Motor neuron (in vitro differentiated cells): ENCODE measurements around the gene KYAT1. TPM values are rescaled to one million over a fixed set of nuclear protein-coding genes. Genes with fewer than 3 reads are reported as not detected.

Experiments used
- ATAC-seq, 8 experiments: fragments of 200-7000 bp; cut with Tn5 transposase; replicated peaks in 6 of 8; 2 replicates each; pipeline ENCODE4 v1.8.0; 2021; ENCODE audit warnings: mild to moderate bottlenecking in 8 of 8, moderate library complexity in 8 of 8
- H3K27ac ChIP-seq, 2 donors: fragments of 250-450 bp; sonication (Bioruptor Pico); 2 replicates each; pipeline ENCODE4 v1.9.0; 2021; ENCODE audit warnings: antibody characterized with exemption in 2 of 2, mild to moderate bottlenecking in 2 of 2, moderate library complexity in 1 of 2
- H3K4me1 ChIP-seq, 2 donors: fragments of 250-450 bp; sonication (Bioruptor Pico); replicated peaks in 1 of 2; 2 replicates each; pipeline ENCODE4 v1.6.1; 2021; ENCODE audit warnings: antibody characterized with exemption in 2 of 2, mild to moderate bottlenecking in 2 of 2, moderate library complexity in 1 of 2
- H3K4me3 ChIP-seq, 5 donors: fragments of 250-450 bp; sonication (Bioruptor Pico); 2 replicates each; pipeline ENCODE4 v1.9.0; 2021; ENCODE audit warnings: antibody characterized with exemption in 5 of 5, mild to moderate bottlenecking in 5 of 5, moderate library complexity in 4 of 5
- WGBS, 10 experiments: fragments of 450-650 bp; shearing (Covaris generic); methylation state at CpG; one replicate each; pipeline ENCODE4 v1.0.0; 2022; 5-methylcytosine and 5-hydroxymethylcytosine counted together
- in situ Hi-C, 9 experiments: fragments of 400-800 bp; cut with MboI; loops; one replicate each; pipeline ENCODE4 v1.15.0; 2021; ENCODE audit warnings: low sequenced_read_pairs in 9 of 9, low pct_unique_long_range_greater_than_20kb in 2 of 9; ENCODE audit not compliant: unreplicated experiment in 9 of 9
- total RNA-seq, 8 experiments: library from RNA; unstranded; fragments of 300-600 nt; gene quantifications; 2 replicates each; pipeline versions ENCODE4 v1.2.3 to v1.2.4, GENCODE V29; 2022

The KYAT1 gene
- total RNA-seq, 8 experiments from 2014 or later: 4.0 to 15.9 (median 10.8) TPM

DNA sequence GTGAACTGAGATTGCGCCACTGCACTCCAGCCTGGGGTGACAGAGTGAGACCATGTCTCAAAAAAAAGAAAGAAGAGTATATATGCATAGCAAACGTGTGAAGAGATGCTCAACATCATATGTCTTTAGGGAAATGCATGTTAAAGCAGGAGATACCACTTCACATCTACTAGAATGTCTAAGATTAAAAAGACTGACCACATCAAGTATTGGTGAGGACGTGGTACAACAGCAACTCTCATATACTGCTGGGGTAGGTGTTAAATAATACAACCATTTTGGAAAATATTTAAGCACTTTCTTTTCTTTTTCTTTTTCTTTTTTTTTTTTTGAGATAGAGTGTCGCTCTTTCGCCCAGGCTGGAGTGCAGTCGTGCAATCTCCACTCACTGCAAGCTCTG lies 96.3 kb downstream of the KYAT1 start:
- in situ Hi-C loops: no loop called here
- Histone ChIP-seq H3K4me1 (peaks cover 5 to 6% of the 10 kb centered on the region in 2 donors), H3K27ac (no peak overlapping the region), H3K4me3 (no peak overlapping the region)
- no peak for ATAC-seq
- 70 to 100% (median 92%) methylated on average over 1 to 5 of the region's 6 CpGs; no CpG with 5 or more reads in 1 of the 10 experiments for WGBS, 10 experiments

Other genes with a start within 250 kb of the KYAT1 start
- 10 to 100 TPM; 21.1 to 62.7 (median 28.3) TPM for gene DYNC2I2, start 225.1 kb downstream of the KYAT1 start, total RNA-seq
- gene SET, start 192.7 kb downstream of the KYAT1 start, total RNA-seq: 100 to 1,000 TPM; 328 to 639 (median 393) TPM
- 1 to 10 TPM in 3 of 8 experiments, under 1 TPM in 5; 0.07 to 7.3 (median 0.68) TPM for gene PKN3, start 179.4 kb downstream of the KYAT1 start, total RNA-seq
- gene ZDHHC12, start 157.8 kb downstream of the KYAT1 start, total RNA-seq: 10 to 100 TPM in 5 of 8 experiments, 1 to 10 TPM in 3; 3.7 to 31.4 (median 11.7) TPM
- 10 to 100 TPM; 17.8 to 35.1 (median 24.5) TPM for gene ZER1, start 110.0 kb downstream of the KYAT1 start, total RNA-seq
- 10 to 100 TPM in 5 of 8 experiments, 1 to 10 TPM in 3; 8.7 to 18.9 (median 13.1) TPM for gene TBC1D13, start 94.7 kb downstream of the KYAT1 start, total RNA-seq
- 10 to 100 TPM in 7 of 8 experiments, 1 to 10 TPM in 1; 8.5 to 20.1 (median 16.7) TPM for gene ENDOG, start 63.5 kb downstream of the KYAT1 start, total RNA-seq
- gene SPOUT1, start 52.2 kb downstream of the KYAT1 start, total RNA-seq: 10 to 100 TPM; 12.3 to 44.3 (median 21.6) TPM
- gene LRRC8A, start 183 bp upstream of the KYAT1 start, total RNA-seq: 10 to 100 TPM; 13.7 to 26.8 (median 22.6) TPM
- gene PHYHD1, start 39.0 kb upstream of the KYAT1 start, total RNA-seq: 10 to 100 TPM in 2 of 8 experiments, 1 to 10 TPM in 2, under 1 TPM in 4; 0.16 to 16.4 (median 0.97) TPM
- 10 to 100 TPM in 5 of 8 experiments, 1 to 10 TPM in 3; 7.5 to 27.9 (median 16.3) TPM for gene DOLK, start 65.7 kb upstream of the KYAT1 start, total RNA-seq
- gene NUP188, start 65.7 kb upstream of the KYAT1 start, total RNA-seq: 10 to 100 TPM; 16.3 to 69.4 (median 21.6) TPM
- 10 to 100 TPM; 27.8 to 95.9 (median 44.5) TPM for gene SH3GLB2, start 146.4 kb upstream of the KYAT1 start, total RNA-seq
- gene MIGA2, start 154.7 kb upstream of the KYAT1 start, total RNA-seq: 10 to 100 TPM; 12.0 to 44.2 (median 15.9) TPM
- gene DOLPP1, start 199.2 kb upstream of the KYAT1 start, total RNA-seq: 10 to 100 TPM; 11.3 to 32.2 (median 17.4) TPM
- 10 to 100 TPM; 16.1 to 34.5 (median 19.5) TPM for gene CRAT, start 228.8 kb upstream of the KYAT1 start, total RNA-seq
- 100 to 1,000 TPM in 2 of 8 experiments, 10 to 100 TPM in 6; 56.5 to 126 (median 95.6) TPM for gene PTPA, start 229.5 kb upstream of the KYAT1 start, total RNA-seq